ENCODE measurements around the gene PARD3.
"Not testable (repeated sequence)": the region's sequence is repeated elsewhere in the genome, so short reads cannot be mapped to it uniquely, and the experiment has no call there.

The PARD3 gene

DNA sequence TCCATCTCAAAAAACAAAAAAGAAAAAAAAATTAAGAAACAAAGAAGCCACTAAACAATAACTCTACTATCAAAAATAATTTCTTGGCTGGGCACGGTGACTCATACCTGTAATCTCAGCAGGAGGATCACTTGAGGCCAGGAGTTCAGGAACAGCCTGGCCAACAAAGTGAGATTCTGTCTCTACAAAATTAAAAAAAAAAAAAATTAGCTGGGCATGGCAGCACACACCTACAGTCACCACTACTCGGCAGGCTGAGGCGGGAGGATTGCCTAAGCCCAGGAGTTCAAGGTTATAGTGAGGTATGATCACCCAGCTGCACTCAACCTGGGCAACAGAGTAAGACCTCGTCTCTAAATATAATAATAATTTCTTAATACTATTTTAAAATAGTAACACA, 69.0 kb downstream of the PARD3 start:
- no peak for DNase-seq (ENCODE audit: insufficient read length, low spot score)
- FAIRE-seq: no peak

DNA sequence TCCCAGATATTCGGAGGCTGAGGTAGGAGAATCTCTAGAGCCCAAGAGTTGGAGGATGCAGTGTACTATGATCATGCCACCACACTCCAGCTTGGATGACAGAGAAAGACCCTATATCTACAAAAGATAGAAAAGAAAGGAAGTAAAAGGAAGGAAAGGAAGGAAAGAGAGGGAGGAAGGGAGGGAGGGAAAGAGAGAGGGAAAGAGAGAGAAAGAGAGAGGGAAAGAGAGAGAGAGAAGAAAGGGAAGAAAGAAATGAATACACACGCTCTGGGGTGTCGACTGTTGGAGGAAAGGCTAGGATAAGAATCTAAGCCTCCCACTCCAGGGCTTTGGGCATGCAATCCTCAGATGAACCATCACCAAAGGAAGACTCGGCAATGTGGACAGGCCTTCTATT, 69.9 kb downstream of the PARD3 start:
- FAIRE-seq (no peak), DNase-seq (ENCODE audit: insufficient read length, low spot score) (no peak)

DNA sequence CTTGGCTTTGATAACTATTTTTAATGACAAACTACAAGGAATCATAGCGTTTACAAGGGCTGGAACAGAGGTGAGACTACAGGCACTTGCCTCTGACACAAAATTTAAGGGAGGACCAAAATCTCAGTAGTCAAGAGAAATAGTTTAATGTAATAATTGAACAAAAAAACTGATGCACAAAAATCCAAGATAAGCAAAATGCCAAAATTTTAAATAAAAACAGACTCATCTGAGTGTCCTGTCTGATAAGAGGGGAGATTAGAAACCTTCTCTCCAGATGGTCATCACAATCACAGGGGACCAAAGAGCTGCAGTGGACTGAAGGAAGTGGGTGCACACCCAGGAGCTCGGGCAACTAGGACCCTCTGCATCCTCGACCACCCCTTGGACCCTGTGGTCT, 70.5 kb downstream of the PARD3 start:
- peak; percentile 31 for FAIRE-seq
- no peak for DNase-seq (ENCODE audit: insufficient read length, low spot score)

DNA sequence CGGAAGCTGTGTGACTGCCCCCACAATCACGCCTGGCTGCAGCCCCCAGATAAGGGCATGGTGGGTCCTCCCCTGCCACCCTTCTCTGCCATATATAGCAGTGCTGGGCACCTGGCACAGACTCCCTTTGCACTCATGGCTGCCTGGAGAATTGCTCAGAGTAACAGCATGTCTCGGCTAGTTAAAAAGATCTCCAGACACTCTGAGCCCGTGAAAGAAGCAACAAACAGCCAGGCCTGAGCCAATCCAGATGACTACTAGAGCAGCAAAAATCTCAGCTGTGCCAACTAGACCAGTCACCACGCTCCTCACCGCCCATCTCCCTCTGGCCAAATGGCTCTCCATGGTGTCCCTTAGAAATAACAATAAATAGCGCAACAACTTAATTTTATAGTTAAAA, 71.3 kb downstream of the PARD3 start:
- DNase-seq (ENCODE audit: insufficient read length, low spot score) (no peak), FAIRE-seq (no peak)

DNA sequence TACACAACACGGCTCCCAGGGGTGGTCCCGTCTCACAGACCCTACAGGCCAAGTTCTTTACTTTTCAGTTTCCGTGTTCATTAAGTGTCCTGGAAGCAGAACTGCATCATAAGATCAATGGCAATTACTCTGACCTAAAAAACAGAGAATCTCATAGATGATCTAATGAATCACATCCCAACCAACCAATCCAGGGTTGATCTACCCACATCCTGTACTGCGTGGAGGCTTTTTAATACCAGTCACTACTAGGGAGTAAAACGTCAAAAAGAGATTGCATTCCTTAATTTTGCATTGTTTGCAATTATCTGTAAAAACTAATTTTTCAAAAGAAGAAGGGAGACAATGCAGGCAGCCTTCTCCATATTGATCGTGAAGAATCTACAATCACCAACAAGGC, 72.6 kb downstream of the PARD3 start:
- no peak for DNase-seq (ENCODE audit: insufficient read length, low spot score)
- peak; percentile 49 for FAIRE-seq

DNA sequence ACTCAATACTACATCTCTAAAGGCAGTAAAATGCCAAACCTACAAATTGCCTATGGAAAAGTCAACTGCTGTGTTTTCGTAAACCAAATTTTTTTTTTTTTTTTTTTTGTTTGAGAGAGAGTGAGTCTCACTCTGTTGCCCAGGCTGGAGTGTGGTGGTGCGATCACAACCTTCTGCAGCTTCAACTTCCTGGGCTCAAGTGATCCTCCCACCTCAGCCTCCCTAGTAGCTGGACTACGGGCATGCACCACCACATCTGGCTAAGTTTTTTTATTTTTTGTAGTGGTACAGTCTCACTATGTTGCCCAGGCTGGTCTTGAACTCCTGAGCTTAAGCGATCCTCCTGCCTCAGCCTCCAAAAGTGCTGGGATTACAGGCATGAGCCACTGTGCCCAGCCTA, 74.0 kb downstream of the PARD3 start:
- DNase-seq (ENCODE audit: insufficient read length, low spot score): not testable (repeated sequence)
- peak; percentile 9 for FAIRE-seq

DNA sequence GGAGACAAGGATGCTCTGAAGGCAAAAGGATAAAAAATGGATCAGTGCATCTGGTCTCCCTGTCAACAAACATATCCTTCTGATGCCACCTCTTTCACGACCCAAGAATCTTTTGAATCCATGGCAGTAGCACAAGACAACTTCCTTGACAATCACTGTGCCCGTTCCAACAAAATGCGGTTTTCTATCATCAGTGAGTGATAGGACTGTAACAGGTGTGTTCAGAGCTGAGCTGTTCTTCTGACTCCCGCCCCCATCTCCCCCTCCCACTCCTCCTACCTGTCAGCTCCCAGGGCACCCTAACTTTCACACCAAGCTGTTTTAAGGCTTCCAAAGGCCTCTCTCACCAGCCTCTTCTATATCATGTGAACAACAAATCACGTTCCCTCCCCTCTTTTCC, 74.8 kb downstream of the PARD3 start:
- FAIRE-seq (no peak), DNase-seq (ENCODE audit: insufficient read length, low spot score) (no peak)

DNA sequence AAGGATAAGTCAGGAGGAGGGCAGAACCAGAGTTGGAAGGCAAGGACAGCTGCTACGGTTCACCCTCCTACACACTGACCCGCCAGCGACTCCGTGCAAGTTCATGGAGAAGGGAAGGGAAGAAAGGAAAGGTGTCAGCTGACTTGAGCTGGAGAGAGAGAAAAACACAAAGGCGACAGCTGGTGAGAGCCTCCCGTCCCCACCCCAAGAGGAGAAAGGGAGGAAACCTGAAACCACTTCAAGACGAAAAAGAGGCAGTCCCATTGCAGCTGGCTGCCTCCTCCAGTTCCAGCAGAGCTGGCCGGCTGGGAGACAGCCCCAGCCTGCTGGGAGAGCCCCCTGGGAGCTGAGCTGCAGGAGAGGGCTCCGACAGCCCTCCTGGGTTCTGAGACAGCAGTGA, 75.2 kb downstream of the PARD3 start:
- peak; percentile 91 for DNase-seq (ENCODE audit: insufficient read length, low spot score)
- FAIRE-seq: peak; percentile 99

DNA sequence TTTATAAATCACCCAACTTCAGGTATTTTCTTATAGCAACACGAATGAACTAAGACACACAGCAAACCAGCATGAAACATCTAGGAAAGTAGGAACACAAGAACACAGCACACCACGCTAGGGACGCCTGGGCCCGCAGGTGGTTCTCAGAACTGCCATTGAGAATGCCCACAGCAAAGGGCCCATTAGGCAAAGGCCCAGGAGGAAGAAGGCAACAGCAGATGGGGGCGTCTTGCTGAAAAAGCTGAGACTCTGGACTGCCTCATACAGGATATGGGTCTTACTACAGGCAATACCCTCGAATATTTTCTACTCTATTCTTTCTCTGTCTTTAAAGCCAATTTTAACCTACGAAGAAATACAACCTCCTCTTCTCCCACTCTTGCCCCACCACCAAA, 77.3 kb downstream of the PARD3 start:
- FAIRE-seq (no peak), DNase-seq (ENCODE audit: insufficient read length, low spot score) (no peak)

DNA sequence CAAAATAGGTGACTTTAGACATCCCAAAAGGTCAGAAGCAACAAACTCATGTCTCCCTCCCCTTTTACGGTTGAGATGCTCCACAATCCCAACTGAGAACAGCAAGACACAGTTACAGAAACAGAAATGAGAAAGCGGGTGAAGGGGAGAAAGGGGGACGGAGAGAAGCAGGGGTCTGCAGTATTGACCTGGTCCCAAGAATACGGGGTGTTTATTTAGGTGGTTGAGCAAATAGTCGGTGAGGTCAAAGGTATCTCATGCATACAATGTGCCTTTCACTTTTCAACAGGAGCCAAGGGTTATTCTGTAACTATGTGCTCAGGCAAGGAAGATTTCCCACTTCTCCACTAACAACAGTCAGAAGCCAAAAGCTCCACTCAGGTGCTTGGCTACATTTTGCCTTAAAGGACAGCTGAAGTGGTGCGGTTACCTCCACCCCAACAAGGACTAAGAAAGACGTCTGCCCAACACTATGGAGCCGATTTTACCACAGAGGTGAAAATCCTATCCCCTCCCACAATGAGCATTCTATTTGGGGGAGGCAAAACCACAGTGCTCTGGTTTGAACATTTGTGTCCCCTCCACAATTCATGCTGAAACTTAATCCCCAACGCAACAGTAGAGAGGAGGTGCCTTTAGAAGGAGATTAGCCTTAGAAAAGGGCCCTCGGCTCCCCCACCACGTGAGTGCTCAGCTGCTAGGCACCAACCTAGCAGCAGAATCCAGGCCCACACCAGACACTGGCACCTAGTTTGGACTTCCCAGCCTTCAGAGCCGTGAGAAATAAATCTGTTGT, 77.9 kb downstream of the PARD3 start:
- no peak for DNase-seq (ENCODE audit: insufficient read length, low spot score)
- peak; percentile 77 for FAIRE-seq

DNA sequence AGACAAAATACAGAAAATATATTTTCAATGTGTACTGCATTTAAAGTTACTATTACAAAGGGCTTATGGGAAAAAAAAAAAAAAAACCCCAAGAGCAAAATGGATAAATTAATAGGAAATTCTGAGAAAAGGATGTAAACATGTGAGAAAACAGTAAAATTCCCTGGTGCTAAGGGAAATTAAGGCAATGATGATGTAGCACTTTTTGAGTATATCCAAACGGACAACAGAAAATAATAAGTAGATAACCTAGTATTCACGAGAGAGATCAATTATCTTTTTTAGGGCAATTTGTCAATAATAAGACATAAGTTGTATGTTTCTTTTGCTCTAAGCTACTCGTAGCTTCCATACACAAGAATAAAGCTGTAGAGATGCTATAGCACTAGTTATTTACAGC, 80.2 kb downstream of the PARD3 start:
- DNase-seq (ENCODE audit: insufficient read length, low spot score) (no peak), FAIRE-seq (no peak)

DNA sequence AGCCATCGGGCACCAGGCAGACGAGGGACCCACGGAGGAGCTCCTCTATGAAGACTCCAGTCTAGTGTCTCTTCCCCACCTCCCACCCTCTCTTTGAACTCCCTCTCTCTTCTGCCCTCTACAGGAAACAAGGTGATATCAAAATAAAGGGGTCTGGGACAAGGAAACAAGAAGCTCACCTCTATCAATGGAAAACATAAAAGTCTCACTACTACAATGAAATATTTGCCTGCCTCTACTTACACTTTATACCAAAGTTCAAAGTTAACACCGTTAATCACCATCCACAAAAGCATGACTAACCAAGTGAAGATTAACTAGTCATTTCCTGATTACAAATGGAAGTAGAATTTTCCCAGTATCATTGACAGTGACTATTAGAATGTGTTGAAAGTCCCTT, 82.2 kb downstream of the PARD3 start:
- FAIRE-seq (no peak), DNase-seq (ENCODE audit: insufficient read length, low spot score) (no peak)

DNA sequence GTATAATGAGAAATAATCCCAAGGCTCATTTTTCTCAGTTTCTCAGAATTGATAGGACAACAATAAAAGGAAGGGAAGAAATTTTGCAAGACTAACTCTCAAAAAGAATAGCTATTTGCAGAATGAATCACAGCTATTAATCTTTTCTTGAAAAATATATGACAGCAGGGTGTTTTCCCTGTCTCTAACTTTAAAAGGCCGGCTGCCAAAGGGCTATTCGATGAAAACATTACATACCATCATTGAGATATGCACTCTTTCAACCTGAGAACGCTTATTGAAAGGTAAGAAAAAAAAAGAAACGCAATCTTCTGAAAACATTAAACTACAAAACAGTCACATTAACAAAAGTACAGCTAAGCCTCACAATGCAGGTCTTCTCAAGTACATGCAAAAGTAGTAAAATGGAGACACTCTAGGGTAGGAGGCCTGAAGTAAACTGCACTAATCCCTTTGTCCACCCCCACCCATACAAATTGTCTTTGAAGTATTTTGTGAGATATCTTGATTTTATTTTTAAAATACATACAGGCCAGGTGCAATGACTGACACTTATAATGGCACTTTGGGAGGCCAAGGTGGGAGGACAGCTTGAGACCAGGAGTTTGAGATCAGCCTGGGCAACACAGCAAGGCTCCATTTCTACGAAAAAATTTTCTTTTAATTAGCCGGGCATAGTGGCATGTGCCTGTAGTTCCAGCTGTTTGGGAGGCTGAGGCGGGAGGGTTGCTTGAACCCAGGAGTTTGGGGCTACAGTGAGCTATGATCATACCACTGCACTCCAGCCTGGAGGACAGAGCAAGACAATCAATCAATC, 83.0 kb downstream of the PARD3 start:
- FAIRE-seq (peak; percentile 40), DNase-seq (ENCODE audit: insufficient read length, low spot score) (peak; percentile 76)

DNA sequence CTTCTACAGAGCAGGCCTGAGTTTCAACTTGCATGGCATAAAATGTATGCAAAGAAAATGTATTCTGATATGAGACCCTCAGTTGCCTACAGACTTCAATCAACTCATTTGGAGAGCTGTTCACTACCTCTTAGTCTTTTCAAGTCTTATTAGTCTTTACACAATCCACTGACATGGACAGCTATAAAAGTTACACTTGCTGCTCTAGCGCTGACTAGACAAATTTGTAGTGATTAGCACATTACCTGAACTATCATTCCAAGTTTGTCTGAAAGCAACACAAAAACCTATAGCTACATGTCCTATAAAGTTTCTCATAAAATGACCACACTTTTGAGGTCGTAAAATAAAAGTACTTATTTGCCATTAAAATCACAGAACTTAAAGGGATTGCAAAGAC, 83.9 kb downstream of the PARD3 start:
- DNase-seq (ENCODE audit: insufficient read length, low spot score): no peak
- no peak for FAIRE-seq

DNA sequence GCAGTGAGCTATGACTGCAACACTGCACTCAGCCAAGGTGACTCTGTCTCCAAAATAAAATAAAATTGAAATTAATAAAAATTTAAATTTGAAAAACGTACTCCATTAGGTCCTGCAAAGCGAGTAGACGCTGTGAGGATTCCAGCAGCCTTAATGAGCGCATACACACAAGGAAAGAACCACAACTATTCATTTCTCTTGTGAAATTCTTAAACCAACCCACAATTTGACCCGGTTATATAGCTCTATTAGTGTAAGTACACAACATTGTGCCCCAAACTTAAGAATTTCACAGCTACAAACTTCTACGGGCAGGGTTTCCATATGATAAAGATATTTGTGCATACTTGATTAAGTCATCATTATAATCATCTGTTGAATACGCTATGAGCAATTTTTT, 84.4 kb downstream of the PARD3 start:
- FAIRE-seq (no peak), DNase-seq (ENCODE audit: insufficient read length, low spot score) (no peak)

DNA sequence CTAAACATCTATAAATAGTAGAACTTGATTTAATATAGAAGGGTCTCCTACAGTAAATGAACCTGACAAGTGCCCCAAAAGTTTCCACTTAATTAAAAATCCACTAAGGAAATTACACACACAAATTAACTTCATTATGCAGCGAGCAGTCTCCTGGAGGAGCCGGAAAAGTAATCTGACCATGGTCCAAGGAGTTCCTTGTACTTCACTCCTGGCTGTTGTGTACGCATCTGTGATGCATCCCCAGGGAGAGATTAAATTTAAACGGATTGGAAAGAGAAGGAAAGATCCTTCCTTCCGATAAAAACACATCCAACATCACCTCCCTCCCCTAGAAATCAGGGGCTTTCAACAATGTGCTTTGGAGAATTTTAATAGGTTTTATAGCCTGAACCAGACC, 85.5 kb downstream of the PARD3 start:
- DNase-seq (ENCODE audit: insufficient read length, low spot score) (no peak), FAIRE-seq (no peak)

DNA sequence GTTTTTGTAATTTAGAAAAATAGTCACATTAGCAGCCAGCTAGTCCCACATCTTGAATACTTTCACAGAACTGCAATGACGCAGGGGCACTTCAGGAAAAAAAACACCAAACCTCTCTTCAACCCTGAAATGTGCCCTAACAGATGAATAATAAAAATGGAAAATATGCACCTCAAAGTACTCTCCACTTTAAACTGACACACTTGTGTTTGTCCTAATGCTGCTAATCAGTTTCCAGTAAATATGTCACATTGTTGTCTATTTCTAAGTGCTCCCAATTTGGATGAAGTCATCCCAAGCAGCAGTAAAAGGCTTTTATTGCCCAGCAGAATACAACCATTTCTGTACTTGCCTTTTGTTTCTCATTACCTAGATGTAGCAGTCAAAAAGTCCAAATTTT, 86.7 kb downstream of the PARD3 start:
- FAIRE-seq (peak; percentile 57), DNase-seq (ENCODE audit: insufficient read length, low spot score) (no peak)

DNA sequence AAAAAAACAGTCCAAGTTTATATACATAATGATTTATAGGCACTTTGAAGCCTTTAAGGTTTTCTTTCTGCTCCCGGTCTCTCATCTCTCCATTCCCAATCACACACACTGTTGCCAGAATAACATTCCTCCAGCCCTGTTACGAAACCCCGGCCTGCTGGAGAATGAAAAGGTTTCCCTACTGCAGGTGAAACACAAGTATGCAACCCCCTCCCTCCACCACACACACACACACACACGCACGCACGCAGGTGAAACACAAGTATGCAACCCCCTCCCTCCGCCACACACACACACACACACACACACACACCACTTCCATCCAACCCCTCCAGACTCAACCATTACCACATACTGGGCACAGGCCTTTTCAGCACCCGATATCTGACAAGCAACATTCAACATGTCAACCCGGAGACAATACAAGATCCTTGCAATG, 87.5 kb downstream of the PARD3 start:
- DNase-seq (ENCODE audit: insufficient read length, low spot score) (no peak), FAIRE-seq (peak; percentile 97)

DNA sequence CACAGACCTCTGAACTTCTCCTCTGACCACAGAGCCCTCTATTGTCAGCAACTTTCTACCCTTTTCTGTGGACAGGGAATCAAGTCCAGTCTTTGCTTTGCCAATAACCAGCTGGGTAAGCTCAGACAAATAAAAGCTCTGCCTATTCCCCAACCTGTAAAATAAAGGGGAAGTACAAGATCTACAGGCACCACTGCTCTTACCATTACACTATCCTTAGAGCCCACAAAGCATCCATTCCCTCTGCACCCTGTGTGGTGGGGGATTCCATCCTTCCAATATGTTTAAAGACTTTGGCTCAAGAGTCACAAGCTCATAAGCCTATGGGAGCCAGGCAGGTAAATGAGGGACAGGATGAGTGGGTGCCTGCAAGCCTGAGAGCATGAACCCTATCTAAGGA, 88.2 kb downstream of the PARD3 start:
- FAIRE-seq: no peak
- no peak for DNase-seq (ENCODE audit: insufficient read length, low spot score)

DNA sequence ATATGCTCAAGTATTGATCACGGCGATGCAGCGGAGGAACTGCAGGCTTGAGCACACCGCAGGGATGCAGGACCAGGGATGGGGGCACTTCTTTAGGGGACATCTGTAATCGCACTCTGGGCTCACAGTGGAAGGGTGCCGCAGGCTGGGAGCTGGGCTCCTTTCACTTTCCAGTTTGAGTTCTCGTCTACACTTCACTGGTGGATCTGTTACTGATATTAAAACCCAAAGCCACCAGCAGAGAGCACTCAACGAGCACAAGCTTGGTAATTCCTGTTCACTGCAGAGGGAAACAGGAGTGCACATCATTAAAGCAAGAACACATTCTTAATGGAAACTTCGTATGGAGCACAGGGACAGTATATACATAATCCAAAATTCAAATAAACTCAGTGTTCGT, 91.3 kb downstream of the PARD3 start:
- FAIRE-seq (peak; percentile 96), DNase-seq (ENCODE audit: insufficient read length, low spot score) (peak; percentile 61)

DNA sequence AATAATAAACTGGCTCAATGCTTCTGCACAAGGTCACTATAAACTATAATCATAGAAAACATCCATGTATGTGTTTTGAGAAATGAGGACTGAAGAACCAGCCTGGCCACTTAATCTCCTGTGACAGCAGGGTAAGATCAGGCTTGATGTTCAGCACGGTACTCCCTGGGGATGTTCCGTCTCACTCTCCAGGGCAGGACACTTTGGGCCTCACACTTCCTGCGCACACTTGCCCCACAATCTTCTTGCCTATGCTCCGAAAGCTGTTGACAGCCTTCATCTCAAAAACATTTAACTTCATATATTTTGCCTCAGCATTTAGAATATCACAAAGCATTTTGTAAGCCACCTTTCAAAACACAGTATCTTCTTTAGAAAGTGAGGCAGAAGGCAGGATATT, 92.7 kb downstream of the PARD3 start:
- no peak for DNase-seq (ENCODE audit: insufficient read length, low spot score)

DNA sequence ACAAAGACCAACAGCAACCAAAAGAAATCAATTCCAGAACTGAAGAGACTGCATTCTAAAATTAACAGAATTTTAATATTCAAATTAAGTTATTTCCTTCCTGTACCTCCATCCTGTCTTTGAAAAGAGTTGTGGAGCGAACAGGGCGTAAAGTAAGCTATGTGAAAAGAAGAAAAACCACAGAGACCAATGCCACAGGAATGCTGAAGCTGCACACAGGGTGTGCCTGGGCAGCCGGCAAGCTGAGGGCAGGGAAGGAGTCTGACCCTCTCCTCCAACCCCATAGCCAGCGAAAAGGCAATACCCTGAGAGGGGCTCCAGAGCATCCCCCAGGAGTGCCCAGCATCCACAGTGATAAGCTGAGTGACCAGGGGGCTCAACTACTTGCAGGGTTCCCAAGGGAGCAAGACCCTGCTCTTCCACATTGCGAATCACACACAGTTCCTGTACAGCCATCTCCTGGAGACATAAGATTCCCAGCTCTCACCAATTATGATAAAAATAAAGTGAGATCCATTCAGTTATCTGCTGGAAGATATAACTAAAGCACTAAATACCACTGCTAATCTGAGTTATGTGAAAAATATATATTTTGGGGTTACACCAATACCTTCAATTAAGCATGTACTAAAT, 93.8 kb downstream of the PARD3 start:
- DNase-seq (ENCODE audit: insufficient read length, low spot score) (peak; percentile 84), FAIRE-seq (peak; percentile 81)

More for the DNA sequence above, 92.7 kb downstream of the PARD3 start:
- peak; percentile 69 for FAIRE-seq
